ENCODE measurements around the gene KL. TPM values are rescaled to one million over a fixed set of nuclear protein-coding genes. Genes with fewer than 3 reads are reported as not detected.

Gene KL
- total RNA-seq, 2 donors from 2014 or later, result 0.09 TPM; not detected in 1

GRCh38 chr13:33112766-33113165, 96.5 kb downstream of the KL start:
- peaks cover 5% of the 10 kb centered on the region for H3K4me1 ChIP-seq (ENCODE audit: control insufficient read depth, insufficient read depth, low read length)
- H3K36me3 ChIP-seq (ENCODE audit: control insufficient read depth, insufficient read depth, low read length), result no peaks in the 10 kb centered on the region
- H3K9me3 Mint-ChIP-seq, result no peaks in the 10 kb centered on the region
- TF ChIP-seq, protein P1, sequence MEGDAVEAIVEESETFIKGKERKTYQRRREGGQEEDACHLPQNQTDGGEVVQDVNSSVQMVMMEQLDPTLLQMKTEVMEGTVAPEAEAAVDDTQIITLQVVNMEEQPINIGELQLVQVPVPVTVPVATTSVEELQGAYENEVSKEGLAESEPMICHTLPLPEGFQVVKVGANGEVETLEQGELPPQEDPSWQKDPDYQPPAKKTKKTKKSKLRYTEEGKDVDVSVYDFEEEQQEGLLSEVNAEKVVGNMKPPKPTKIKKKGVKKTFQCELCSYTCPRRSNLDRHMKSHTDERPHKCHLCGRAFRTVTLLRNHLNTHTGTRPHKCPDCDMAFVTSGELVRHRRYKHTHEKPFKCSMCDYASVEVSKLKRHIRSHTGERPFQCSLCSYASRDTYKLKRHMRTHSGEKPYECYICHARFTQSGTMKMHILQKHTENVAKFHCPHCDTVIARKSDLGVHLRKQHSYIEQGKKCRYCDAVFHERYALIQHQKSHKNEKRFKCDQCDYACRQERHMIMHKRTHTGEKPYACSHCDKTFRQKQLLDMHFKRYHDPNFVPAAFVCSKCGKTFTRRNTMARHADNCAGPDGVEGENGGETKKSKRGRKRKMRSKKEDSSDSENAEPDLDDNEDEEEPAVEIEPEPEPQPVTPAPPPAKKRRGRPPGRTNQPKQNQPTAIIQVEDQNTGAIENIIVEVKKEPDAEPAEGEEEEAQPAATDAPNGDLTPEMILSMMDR (conservative IDR thresholded peaks at IDR 0.05), result no peak
- no peak overlapping the region for H3K4me3 ChIP-seq (ENCODE audit: low read length)
- no peaks in the 10 kb centered on the region for H3K36me3 Mint-ChIP-seq (ENCODE audit: low read depth)
- no peaks in the 10 kb centered on the region for H3K9me3 ChIP-seq (ENCODE audit: control insufficient read depth, low read length)
- H3K27me3 ChIP-seq (ENCODE audit: control insufficient read depth, insufficient read depth, low read length, poor library complexity, severe bottlenecking), result peaks cover 36% of the 10 kb centered on the region
- peaks cover 37% of the 10 kb centered on the region for H3K4me1 Mint-ChIP-seq
- DNase-seq, result no peak
- no peak overlapping the region for H3K27ac ChIP-seq (ENCODE audit: low read depth, low read length)
- no peak overlapping the region for H3K4me3 Mint-ChIP-seq
- no peak overlapping the region for H3K27ac Mint-ChIP-seq
- no peak overlapping the region for H3K9ac ChIP-seq (ENCODE audit: extremely low read depth, low read length, poor library complexity, severe bottlenecking)
- peaks cover 26% of the 10 kb centered on the region for H3K27me3 Mint-ChIP-seq (ENCODE audit: insufficient read depth)
- 92 to 95% methylated on average over 9 to 12 of the region's 12 CpGs for WGBS, 2 experiments (ENCODE audit: insufficient coverage in 1 of 2, insufficient read length in 1 of 2)

GRCh38 chr13:33114146-33114545, 97.9 kb downstream of the KL start:
- Histone ChIP-seq H3K27me3 (ENCODE audit: control insufficient read depth, insufficient read depth, low read length, poor library complexity, severe bottlenecking) (peaks cover 26% of the 10 kb centered on the region), H3K4me3 (ENCODE audit: low read length) (no peak overlapping the region), H3K9ac (ENCODE audit: extremely low read depth, low read length, poor library complexity, severe bottlenecking) (no peak overlapping the region), H3K4me1 (ENCODE audit: control insufficient read depth, insufficient read depth, low read length) (peaks cover 10% of the 10 kb centered on the region), H3K36me3 (ENCODE audit: control insufficient read depth, insufficient read depth, low read length) (no peaks in the 10 kb centered on the region), H3K9me3 (ENCODE audit: control insufficient read depth, low read length) (no peaks in the 10 kb centered on the region), H3K27ac (ENCODE audit: low read depth, low read length) (no peak overlapping the region)
- WGBS, 2 experiments (ENCODE audit: insufficient coverage in 1 of 2, insufficient read length in 1 of 2), result 94 to 100% methylated on average over 4 to 5 of the region's 5 CpGs
- TF ChIP-seq, protein P1 (conservative IDR thresholded peaks at IDR 0.05), result no peak
- no peaks in the 10 kb centered on the region for H3K9me3 Mint-ChIP-seq
- no peak overlapping the region for H3K27ac Mint-ChIP-seq
- peaks cover 21% of the 10 kb centered on the region for H3K27me3 Mint-ChIP-seq (ENCODE audit: insufficient read depth)
- H3K4me3 Mint-ChIP-seq, result no peak overlapping the region
- DNase-seq, result no peak
- no peaks in the 10 kb centered on the region for H3K36me3 Mint-ChIP-seq (ENCODE audit: low read depth)
- H3K4me1 Mint-ChIP-seq, result peaks cover 49% of the 10 kb centered on the region

- Mint-ChIP-seq H3K27ac (no peak overlapping the region), H3K4me3 (no peak overlapping the region), H3K9me3 (no peaks in the 10 kb centered on the region), H3K4me1 (peaks cover 52% of the 10 kb centered on the region), H3K27me3 (ENCODE audit: insufficient read depth) (peaks cover 21% of the 10 kb centered on the region), H3K36me3 (ENCODE audit: low read depth) (no peaks in the 10 kb centered on the region)
- TF ChIP-seq, protein P1 (conservative IDR thresholded peaks at IDR 0.05), result no peak
- peaks cover 26% of the 10 kb centered on the region for H3K27me3 ChIP-seq (ENCODE audit: control insufficient read depth, insufficient read depth, low read length, poor library complexity, severe bottlenecking)
- WGBS, 2 experiments (ENCODE audit: insufficient coverage in 1 of 2, insufficient read length in 1 of 2), result 91 to 100% methylated on average over 2 of the region's 2 CpGs
- no peaks in the 10 kb centered on the region for H3K36me3 ChIP-seq (ENCODE audit: control insufficient read depth, insufficient read depth, low read length)
- peaks cover 10% of the 10 kb centered on the region for H3K4me1 ChIP-seq (ENCODE audit: control insufficient read depth, insufficient read depth, low read length)
- no peak overlapping the region for H3K4me3 ChIP-seq (ENCODE audit: low read length)
- DNase-seq, result no peak
- H3K9ac ChIP-seq (ENCODE audit: extremely low read depth, low read length, poor library complexity, severe bottlenecking), result no peak overlapping the region
- H3K27ac ChIP-seq (ENCODE audit: low read depth, low read length), result no peak overlapping the region
- no peaks in the 10 kb centered on the region for H3K9me3 ChIP-seq (ENCODE audit: control insufficient read depth, low read length)
These were observed 99.1 kb downstream of the KL start for GRCh38 chr13:33115274-33115673.
